CD4-positive, alpha-beta T cell treated with Interleukin-15 for 1 hour (primary cell): Measurements from ENCODE around the gene CYP2S1.
"Not testable (repeated sequence)": the region's sequence is repeated elsewhere in the genome, so short reads cannot be mapped to it uniquely, and the experiment has no call there.

ENCODE experiments used
- DNase-seq: peaks from one replicate; pipeline ENCODE4 v3.0.0-alpha.2; 2020

CYP2S1 gene

GRCh38 chr19:41226874-41227390 lies 33.9 kb downstream of the CYP2S1 start:
- DNase-seq, result no peak

GRCh38 chr19:41228486-41228885 lies 35.5 kb downstream of the CYP2S1 start:
- DNase-seq, result no peak

- not testable (repeated sequence) for DNase-seq
These were observed 36.3 kb downstream of the CYP2S1 start for GRCh38 chr19:41229338-41229737.

GRCh38 chr19:41230067-41230857 lies 37.2 kb downstream of the CYP2S1 start:
- no peak for DNase-seq

GRCh38 chr19:41232686-41233085 lies 39.7 kb downstream of the CYP2S1 start:
- DNase-seq, result no peak

- DNase-seq, result peak; percentile 59
These were observed 40.8 kb downstream of the CYP2S1 start for GRCh38 chr19:41233748-41234240.

GRCh38 chr19:41234512-41235168 lies 41.6 kb downstream of the CYP2S1 start:
- DNase-seq, result no peak

GRCh38 chr19:41235480-41235879 lies 42.5 kb downstream of the CYP2S1 start:
- no peak for DNase-seq

- DNase-seq, result no peak
These were observed 45.2 kb downstream of the CYP2S1 start for GRCh38 chr19:41238244-41238643.

- DNase-seq, result no peak
These were observed 46.3 kb downstream of the CYP2S1 start for GRCh38 chr19:41239363-41239762.

- DNase-seq, result no peak
These were observed 47.0 kb downstream of the CYP2S1 start for GRCh38 chr19:41239961-41240574.

- no peak for DNase-seq
These were observed 48.8 kb downstream of the CYP2S1 start for GRCh38 chr19:41241859-41242258.

GRCh38 chr19:41244117-41244516 lies 51.1 kb downstream of the CYP2S1 start:
- DNase-seq, result no peak

- DNase-seq, result no peak
These were observed 52.8 kb downstream of the CYP2S1 start for GRCh38 chr19:41245843-41246242.

- DNase-seq, result no peak
These were observed 55.9 kb downstream of the CYP2S1 start for GRCh38 chr19:41248895-41249294.

- no peak for DNase-seq
These were observed 56.8 kb downstream of the CYP2S1 start for GRCh38 chr19:41249707-41250423.

GRCh38 chr19:41253660-41254059 lies 60.6 kb downstream of the CYP2S1 start:
- DNase-seq, result no peak

- no peak for DNase-seq
These were observed 62.2 kb downstream of the CYP2S1 start for GRCh38 chr19:41255171-41255570.
